GM23338 (cell line): Measurements from ENCODE around the gene RIMS3.

ENCODE experiments used
- CTCF ChIP-seq, 2 experiments: fragments of 200-600 bp in 1 of 2; sonication (generic) in 1 of 2; conservative IDR thresholded peaks; 2 replicates each; pipeline versions ENCODE4 v1.5.1 to v1.6.1; 2016 to 2017; ENCODE audit warnings: antibody characterized with exemption in 2 of 2, low read depth in 2 of 2, mild to moderate bottlenecking in 2 of 2, moderate library complexity in 1 of 2
- ETS1 ChIP-seq: IDR thresholded peaks from 2 replicates; pipeline ENCODE4 v1.6.1; 2016; ENCODE audit warnings: antibody characterized with exemption
- EZH2 ChIP-seq: fragments of 200-600 bp; sonication (generic); IDR thresholded peaks from one replicate; pipeline ENCODE4 v1.8.0; 2017; ENCODE audit warnings: antibody characterized with exemption, mild to moderate bottlenecking, low read depth; ENCODE audit not compliant: unreplicated experiment
- EZH2phosphoT487 ChIP-seq: fragments of 200-600 bp; sonication (generic); IDR thresholded peaks from one replicate; pipeline ENCODE4 v1.8.1; 2018; ENCODE audit warnings: antibody characterized with exemption; ENCODE audit not compliant: unreplicated experiment
- JUNB ChIP-seq: IDR thresholded peaks from one replicate; pipeline ENCODE4 v1.6.1; 2016; ENCODE audit warnings: antibody characterized with exemption; ENCODE audit not compliant: unreplicated experiment
- POLR2AphosphoS5 ChIP-seq: IDR thresholded peaks from 2 replicates; pipeline ENCODE4 v1.6.1; 2016; ENCODE audit warnings: antibody characterized with exemption, low read depth
- REST ChIP-seq: IDR thresholded peaks from one replicate; pipeline ENCODE4 v1.6.1; 2018; ENCODE audit warnings: antibody characterized with exemption; ENCODE audit not compliant: unreplicated experiment
- STAT1 ChIP-seq: IDR thresholded peaks from one replicate; pipeline ENCODE4 v1.6.1; 2016; ENCODE audit warnings: antibody characterized with exemption; ENCODE audit not compliant: unreplicated experiment
- ZNF331 ChIP-seq: fragments of 250-450 bp; sonication (Bioruptor Pico); IDR thresholded peaks from 2 replicates; pipeline ENCODE4 v1.5.0; 2020; ENCODE audit warnings: low read depth, mild to moderate bottlenecking, moderate library complexity
- ZNF462 ChIP-seq: fragments of 250-450 bp; sonication (Bioruptor Pico); IDR thresholded peaks from 2 replicates; pipeline ENCODE4 v1.5.0; 2020; ENCODE audit warnings: mild to moderate bottlenecking, moderate library complexity

- TF ChIP-seq JUNB (no peak), POLR2AphosphoS5 (no peak), EZH2phosphoT487 (no peak), REST (peak; percentile 76), EZH2 (no peak), CTCF (conservative IDR thresholded peaks at IDR 0.05; ENCODE audit: low read depth in 2 of 2) (no peak), ZNF331 (no peak), STAT1 (no peak), ETS1 (no peak), ZNF462 (CRISPR knock-in tag) (no peak)
These were observed 27.1 kb downstream of the RIMS3 start for GRCh38 chr1:40638097-40639036.
